Activated CD8-positive, alpha-beta memory T cell treated with anti-CD3 and anti-CD28 coated beads, Interleukin-2, amount 50 U/mL, for 1 hour (primary cell): ENCODE results near the gene ZBTB17.
"Not testable (repeated sequence)": the region's sequence is repeated elsewhere in the genome, so short reads cannot be mapped to it uniquely, and the experiment has no call there.

ENCODE experiments used
- DNase-seq: peaks from one replicate; pipeline ENCODE4 v3.0.0-alpha.2; 2020; ENCODE audit errors: extremely low read depth

ZBTB17 gene

DNA sequence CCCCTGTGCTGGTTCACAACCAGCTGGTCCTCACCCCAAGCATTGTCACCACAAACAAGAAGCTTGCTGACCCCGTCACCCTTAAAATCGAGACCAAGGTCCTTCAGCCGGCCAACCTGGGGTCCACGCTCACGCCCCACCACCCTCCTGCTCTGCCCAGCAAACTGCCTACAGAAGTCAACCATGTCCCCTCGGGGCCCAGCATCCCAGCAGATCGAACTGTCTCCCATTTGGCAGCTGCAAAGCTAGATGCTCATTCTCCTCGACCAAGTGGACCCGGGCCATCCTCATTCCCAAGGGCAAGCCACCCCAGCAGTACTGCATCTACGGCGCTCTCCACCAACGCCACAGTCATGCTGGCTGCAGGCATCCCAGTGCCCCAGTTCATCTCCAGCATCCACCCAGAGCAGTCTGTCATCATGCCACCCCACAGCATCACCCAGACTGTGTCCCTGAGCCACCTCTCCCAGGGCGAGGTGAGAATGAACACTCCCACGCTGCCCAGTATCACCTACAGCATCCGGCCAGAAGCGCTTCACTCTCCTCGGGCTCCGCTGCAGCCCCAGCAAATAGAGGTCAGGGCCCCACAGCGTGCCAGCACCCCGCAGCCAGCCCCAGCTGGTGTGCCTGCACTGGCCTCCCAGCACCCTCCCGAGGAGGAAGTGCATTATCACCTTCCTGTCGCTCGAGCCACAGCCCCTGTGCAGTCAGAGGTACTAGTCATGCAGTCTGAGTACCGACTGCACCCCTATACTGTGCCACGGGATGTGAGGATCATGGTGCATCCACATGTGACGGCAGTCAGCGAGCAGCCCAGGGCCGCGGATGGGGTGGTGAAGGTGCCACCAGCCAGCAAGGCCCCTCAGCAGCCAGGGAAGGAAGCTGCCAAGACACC is 40.6 kb downstream of the ZBTB17 start:
- no peak for DNase-seq

DNA sequence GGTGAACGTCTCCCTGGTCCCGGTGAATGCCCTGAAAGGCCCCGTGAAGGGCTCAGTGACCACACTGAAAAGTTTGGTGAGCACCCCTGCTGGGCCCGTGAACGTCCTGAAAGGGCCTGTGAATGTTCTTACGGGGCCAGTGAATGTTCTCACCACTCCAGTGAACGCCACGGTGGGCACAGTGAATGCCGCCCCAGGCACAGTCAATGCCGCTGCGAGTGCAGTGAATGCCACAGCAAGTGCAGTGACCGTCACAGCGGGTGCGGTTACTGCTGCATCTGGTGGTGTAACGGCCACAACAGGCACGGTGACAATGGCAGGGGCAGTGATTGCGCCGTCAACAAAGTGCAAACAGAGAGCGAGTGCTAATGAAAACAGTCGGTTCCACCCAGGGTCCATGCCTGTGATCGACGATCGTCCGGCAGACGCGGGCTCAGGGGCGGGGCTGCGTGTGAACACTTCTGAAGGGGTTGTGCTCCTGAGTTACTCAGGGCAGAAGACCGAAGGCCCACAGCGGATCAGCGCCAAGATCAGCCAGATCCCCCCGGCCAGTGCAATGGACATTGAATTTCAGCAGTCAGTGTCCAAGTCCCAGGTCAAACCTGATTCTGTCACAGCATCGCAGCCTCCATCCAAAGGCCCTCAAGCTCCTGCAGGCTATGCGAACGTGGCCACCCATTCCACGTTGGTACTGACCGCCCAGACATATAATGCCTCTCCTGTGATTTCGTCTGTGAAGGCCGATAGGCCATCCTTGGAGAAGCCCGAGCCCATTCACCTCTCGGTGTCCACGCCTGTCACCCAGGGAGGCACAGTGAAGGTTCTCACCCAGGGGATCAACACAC is 41.5 kb downstream of the ZBTB17 start:
- no peak for DNase-seq

DNA sequence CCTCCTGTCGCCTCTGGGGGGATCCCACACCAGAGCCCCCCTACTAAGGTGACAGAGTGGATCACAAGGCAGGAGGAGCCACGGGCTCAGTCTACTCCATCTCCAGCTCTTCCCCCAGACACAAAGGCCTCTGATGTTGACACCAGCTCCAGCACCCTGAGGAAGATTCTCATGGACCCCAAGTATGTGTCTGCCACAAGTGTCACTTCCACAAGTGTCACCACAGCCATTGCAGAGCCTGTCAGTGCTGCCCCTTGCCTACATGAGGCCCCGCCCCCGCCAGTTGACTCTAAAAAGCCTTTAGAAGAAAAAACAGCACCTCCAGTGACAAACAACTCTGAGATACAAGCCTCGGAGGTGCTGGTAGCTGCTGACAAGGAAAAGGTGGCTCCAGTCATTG is 42.2 kb downstream of the ZBTB17 start:
- DNase-seq = no peak

DNA sequence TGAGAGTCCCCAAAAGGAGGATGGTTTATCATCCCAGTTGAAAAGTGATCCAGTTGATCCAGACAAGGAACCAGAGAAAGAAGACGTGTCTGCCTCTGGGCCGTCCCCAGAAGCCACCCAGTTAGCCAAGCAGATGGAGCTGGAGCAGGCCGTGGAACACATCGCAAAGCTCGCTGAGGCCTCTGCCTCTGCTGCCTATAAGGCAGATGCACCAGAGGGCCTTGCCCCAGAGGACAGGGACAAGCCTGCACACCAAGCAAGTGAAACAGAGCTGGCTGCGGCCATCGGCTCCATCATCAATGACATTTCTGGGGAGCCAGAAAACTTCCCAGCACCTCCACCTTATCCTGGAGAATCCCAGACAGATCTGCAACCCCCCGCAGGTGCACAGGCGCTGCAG is 43.3 kb downstream of the ZBTB17 start:
- DNase-seq = no peak

DNA sequence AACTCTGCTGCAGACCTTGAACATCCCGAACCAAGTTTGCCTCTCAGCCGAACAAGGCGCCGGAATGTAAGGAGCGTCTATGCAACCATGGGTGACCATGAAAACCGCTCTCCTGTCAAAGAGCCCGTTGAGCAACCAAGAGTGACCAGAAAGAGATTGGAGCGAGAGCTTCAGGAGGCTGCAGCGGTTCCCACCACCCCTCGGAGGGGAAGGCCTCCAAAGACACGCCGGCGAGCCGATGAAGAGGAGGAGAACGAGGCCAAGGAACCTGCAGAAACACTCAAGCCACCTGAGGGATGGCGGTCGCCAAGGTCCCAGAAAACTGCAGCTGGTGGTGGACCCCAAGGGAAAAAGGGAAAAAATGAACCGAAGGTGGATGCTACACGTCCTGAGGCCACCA is 44.0 kb downstream of the ZBTB17 start:
- no peak for DNase-seq

DNA sequence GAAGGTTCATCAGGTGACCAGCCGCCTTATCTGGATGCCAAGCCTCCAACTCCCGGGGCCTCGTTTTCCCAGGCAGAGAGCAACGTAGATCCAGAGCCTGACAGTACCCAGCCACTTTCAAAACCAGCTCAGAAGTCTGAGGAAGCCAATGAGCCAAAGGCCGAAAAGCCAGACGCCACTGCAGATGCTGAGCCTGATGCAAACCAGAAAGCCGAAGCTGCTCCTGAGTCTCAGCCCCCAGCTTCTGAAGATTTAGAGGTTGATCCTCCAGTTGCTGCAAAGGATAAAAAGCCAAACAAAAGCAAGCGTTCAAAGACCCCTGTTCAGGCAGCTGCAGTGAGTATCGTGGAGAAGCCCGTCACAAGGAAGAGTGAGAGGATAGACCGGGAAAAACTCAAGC is 44.5 kb downstream of the ZBTB17 start:
- DNase-seq = no peak

DNA sequence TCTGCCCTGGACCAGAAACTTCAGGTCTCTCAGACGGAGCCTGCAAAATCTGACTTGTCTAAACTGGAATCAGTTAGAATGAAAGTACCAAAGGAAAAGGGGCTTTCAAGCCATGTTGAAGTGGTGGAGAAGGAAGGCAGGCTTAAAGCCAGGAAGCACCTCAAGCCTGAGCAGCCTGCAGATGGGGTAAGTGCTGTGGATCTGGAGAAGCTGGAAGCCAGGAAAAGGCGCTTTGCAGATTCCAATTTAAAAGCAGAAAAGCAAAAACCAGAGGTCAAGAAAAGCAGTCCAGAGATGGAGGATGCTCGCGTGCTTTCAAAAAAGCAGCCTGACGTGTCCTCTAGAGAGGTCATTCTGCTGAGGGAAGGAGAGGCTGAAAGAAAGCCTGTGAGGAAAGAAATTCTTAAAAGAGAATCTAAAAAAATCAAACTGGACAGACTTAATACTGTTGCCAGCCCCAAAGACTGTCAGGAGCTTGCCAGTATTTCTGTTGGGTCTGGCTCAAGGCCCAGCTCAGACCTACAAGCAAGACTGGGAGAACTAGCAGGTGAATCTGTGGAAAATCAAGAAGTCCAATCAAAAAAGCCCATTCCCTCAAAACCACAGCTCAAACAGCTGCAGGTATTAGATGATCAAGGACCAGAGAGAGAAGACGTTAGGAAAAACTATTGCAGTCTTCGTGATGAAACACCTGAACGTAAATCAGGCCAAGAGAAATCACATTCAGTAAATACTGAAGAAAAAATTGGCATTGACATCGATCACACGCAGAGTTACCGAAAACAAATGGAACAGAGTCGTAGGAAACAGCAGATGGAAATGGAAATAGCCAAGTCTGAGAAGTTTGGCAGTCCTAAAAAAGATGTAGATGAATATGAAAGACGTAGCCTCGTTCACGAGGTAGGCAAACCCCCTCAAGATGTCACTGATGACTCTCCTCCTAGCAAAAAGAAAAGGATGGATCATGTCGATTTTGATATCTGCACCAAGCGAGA is 46.6 kb downstream of the ZBTB17 start:
- no peak for DNase-seq

DNA sequence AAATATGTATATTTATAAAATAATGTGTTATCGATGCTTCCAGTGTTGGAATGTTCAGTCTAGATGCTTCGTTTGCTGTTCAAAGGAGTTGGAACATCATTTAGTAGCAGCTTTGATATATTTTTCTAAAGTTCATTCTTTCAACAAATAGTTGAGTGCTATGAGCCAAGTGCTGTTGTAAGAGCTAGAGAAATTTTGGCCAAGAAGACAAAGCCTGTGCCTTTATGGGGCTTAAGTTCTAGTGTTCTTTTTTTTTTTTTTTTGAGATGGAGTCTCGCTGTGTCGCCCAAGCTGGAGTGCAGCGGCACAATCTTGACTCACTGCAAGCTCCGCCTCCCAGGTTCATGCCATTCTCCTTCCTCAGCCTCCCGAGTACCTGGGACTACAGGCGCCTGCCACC is 49.5 kb downstream of the ZBTB17 start:
- DNase-seq = not testable (repeated sequence)

DNA sequence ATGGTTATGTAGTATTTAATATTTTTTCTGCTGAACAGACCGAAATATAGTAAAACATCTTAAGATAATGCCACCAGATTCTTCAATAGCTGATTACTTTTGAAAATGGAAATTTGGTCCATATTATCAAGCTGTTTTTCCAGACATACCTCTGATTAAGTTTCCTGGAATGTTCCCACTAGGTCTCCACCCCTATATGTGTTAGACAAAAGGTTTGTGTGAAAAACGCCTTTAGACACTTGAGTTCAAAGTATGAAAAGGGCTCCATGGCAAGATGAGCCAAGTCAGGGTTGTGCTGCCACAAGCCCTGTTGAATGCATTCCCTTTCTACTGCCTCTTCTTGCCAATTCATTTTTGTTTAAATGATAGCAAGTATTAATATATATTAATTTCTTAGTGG is 52.7 kb downstream of the ZBTB17 start:
- no peak for DNase-seq

DNA sequence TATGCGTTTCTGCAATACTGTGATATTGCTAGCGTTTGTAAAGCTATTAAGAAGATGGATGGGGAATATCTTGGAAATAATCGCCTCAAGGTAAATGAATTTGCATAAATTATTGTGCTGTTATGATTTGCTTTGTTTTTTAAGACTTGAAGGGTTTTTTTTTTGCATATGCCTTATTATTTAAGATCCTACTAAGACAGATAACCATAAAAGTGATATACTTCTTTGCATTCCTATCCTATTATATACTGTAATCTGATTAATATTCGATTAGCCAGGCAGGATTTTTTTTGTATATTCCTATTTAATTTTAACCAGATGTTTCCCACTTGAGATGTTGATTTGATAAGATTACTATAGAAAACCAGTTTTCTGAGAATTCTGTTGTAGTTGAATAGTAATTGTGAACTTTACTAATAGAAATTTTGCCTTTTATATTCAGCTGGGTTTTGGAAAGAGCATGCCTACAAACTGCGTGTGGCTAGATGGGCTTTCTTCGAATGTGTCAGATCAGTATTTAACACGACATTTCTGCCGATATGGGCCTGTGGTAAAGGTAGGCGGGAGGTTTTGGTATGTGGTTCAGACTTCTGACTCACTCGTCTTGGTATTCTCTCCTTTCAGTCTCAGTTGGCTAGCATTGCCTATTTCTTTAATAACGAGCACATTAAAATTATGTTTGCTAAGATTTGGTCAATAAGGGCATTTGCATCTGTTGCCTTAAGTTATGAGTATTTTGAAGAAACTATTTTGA is 56.8 kb downstream of the ZBTB17 start:
- DNase-seq = peak; percentile 18

DNA sequence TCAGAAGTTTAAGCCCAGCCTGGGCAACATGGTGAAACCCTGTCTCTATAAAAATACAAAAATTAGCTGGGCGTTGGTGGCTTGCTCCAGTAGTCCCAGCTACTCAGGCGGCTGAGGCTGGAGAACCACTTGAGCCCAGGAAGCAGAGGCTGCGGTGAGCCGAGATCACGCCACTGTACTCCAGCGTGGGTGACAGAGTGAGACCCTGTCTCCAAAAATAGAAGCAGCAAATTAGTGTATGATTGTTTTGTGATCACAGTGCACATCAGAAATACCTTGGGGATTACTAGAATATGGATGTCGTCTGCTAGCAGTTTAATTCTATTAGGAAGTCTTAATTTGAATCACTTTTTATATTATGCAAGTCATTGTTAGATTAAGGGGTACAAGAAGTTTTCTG is 59.0 kb downstream of the ZBTB17 start:
- no peak for DNase-seq

DNA sequence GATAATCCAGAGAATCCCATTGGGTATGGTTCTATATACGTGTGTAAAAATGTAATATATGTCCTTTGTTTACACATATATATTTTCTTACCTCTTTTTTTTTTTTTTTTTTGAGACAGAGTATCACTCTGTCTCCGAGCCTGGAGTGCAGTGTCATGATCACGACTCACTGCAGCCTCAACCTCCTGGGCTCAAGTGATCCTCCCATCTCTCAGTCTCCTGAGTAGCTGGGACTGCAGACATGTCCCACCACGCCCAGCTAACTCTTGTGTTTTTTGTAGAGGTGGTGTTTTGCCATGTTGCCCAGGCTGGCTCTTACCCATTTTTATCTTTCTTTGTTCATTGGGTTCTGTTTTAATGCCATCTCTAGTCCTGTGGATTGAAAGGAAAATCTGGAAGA is 59.5 kb downstream of the ZBTB17 start:
- no peak for DNase-seq

DNA sequence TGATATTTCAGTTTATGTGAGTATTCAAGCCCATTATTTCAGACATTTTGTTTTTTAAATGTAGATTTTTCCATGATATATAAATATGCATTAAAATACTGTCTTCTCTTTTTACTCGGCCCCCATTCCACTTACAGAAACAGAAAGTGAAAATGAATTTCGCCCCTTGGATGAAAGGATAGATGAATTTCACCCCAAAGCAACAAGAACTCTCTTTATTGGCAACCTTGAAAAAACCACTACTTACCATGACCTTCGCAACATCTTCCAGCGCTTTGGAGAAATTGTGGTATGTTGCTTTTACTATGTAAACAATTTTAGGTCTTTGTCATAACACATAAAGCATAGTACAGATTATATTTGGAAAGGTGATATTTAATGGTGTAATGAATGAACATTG is 59.9 kb downstream of the ZBTB17 start:
- DNase-seq = no peak

DNA sequence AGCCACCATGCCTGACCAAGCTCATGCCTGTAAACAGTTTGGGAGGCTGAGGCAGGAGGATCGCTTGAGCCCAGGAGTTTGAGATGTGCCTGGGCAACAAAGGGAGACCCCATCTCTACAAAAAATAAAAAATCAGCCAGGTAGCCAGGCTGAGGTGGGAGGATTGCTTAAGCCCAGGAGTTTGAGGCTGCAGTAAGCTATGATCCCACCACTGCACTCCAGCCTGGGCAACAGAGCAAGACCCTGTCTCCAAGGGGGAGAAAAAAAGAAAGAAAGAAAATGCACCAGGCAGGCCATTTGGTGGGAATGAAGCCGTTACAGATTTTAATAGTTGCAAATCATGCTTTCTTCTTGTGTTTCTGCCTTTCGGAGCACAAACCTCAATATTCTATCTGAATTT is 62.3 kb downstream of the ZBTB17 start:
- not testable (repeated sequence) for DNase-seq

DNA sequence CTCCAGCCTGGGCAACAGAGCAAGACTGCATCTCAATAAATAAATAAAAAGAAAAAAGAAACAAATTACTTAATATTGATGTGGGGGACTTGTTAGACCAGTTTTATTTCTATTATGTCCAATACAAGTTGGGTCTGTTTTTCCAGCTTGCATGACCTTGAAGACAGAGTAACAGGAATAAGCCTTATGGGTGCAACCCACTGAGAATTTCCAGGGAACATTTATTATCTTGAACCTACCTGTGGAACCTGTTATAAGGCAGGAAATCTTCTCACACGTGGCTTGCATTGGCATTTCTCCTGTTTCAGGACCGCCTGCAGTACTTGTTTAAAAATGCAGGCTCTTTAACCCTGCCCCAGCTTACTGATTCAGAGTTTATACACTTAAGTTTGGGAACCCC is 64.0 kb downstream of the ZBTB17 start:
- no peak for DNase-seq

DNA sequence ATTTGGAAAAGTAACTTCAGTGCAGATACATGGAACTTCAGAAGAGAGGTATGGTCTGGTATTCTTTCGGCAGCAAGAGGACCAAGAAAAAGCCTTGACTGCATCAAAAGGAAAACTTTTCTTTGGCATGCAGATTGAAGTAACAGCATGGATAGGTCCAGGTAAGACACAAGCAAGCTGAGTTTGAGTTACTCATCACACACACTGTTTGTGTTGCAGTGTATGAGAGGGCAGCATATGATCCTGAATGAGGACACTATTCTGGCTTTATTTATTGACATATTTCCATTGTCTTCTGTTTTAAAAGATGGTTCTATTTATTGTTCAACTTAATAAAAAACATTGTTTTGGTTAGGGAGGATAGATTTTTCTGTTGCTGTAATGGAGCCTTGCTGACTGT is 64.8 kb downstream of the ZBTB17 start:
- no peak for DNase-seq

DNA sequence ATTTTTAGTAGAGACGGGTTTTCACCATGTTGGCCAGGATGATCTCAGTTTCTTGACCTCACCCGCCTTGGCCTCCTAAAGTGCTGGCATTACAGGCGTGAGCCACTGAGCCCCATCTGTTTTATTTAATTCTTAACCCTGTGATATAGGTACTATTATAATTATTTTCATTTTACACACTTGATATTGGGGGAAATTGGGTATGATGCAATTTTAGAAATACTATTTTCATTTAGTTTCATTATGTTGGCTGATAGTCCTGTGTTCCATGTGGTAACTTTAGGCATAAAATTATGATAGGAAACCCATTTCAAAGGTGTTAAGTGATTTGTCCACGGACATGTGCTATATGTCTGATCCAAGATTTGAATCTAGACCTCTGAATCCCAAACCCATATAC is 67.3 kb downstream of the ZBTB17 start:
- DNase-seq = no peak

DNA sequence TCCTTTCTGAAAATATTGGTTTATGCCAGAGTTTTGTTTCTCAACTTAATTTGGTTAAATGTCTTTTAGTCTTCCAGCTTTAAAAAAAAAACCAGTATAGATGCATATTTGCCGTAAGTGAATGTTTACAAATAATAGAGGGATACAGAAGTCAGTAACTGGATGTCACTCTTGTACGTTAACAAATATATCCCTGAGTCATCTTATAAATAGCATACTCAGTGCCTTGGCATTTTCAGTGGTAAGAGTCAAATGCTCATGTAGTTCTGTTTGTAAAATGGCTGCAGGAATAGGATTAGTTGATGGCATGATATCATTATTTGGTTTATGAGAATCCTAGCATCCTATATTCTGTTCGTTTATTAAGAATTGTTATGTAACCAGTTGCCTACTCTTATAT is 73.0 kb downstream of the ZBTB17 start:
- no peak for DNase-seq

DNA sequence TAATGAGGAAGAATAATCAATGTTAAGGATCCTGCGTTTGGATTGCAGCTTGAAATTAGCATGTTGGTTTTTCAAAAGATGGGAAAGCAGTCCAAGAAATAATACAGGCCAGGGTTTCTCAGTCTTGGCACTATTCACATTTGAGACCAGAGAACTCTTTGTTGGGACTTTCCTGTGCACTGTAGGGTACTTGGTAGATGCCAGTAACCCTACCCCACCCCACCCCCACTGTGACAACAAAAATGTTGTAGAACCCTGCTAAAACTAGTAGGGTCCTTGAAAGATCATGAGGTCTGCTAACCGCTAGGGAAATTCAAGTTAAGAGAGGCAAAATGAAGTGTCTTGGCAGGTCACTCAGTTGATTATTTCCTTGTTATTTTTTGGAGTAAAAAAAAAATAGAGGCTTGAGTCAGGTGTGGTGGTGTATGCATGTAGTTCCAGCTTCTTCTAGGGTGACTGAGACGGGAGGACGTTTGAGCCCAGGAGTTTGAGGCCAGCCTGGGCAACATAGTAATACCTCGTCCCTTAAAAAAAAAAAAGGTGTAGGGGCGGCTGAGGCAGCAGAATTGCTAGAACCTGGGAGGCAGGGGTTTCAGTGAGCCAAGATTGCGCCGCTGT is 75.1 kb downstream of the ZBTB17 start:
- DNase-seq = no peak

DNA sequence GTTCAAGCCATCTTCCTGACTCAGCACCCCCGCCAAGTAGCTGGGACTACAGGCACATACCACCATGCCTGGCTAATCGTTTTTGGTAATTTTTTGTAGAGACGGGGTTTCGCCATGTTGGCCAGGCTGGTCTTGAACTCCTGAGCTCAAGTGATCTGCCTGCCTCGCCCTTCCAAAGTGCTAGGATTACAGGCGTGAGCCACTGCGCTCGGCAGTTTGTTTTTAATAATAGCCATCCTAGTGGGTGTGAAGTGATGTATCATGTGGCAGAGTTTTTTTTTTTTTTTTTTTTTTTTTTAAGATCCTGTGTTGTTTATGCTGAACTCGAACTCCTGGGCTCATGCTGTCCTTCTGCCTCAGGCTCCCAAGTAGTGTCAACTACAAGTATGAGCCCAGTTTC is 76.6 kb downstream of the ZBTB17 start:
- no peak for DNase-seq
